B cell (primary cell): ENCODE data around the gene BID. TPM values are rescaled to one million over a fixed set of nuclear protein-coding genes. Genes with fewer than 3 reads are reported as not detected.
"Not testable (repeated sequence)": the region's sequence is repeated elsewhere in the genome, so short reads cannot be mapped to it uniquely, and the experiment has no call there.

Source experiments
- ATAC-seq: fragments of 200-7000 bp; cut with Tn5 transposase; one replicate; pipeline ENCODE4 v1.10.0; 2021; ENCODE audit warnings: low read depth, mild to moderate bottlenecking, moderate number of reproducible peaks, moderate library complexity
- CTCF ChIA-PET: fragments of 350-600 bp; sonication (Branson Sonifier 250); formaldehyde crosslinking; loops from one replicate; lab custom pipeline; 2021; ENCODE audit warnings: antibody characterized with exemption, inconsistent platforms; lab: Charles Lee
- POLR2A ChIA-PET: fragments of 350-600 bp; sonication (Branson Sonifier 250); formaldehyde crosslinking; loops from one replicate; lab custom pipeline; 2021; ENCODE audit warnings: antibody characterized with exemption; lab: Charles Lee
- DNase-seq: peaks from one replicate; pipeline ENCODE4 v3.0.0; 2013
- H2AFZ ChIP-seq: 2 replicates; pipeline ENCODE4 v1.6.1; 2012; ENCODE audit warnings: mild to moderate bottlenecking, low read depth, low read length; ENCODE audit not compliant: insufficient read depth, poor library complexity, severe bottlenecking
- H3K27ac ChIP-seq, 2 donors: 1 replicate in 1 of 2; 2 replicates in 1 of 2; pipeline ENCODE4 v1.5.1; 2012 to 2013; ENCODE audit warnings: low read length in 2 of 2, mild to moderate bottlenecking in 2 of 2, moderate library complexity in 1 of 2
- H3K27me3 ChIP-seq, 4 experiments: fragments of 200-600 bp in 1 of 4; sonication (generic) in 1 of 4; replicated peaks in 1 of 4; 1 replicate in 2 of 4; 2 replicates in 2 of 4; pipeline versions ENCODE4 v1.6.1 to v1.7.0; 2013 to 2016; ENCODE audit warnings: low read length in 3 of 4, mild to moderate bottlenecking in 2 of 4, mixed read lengths in 1 of 4, moderate library complexity in 1 of 4; ENCODE audit not compliant: insufficient read depth in 4 of 4, control insufficient read depth in 3 of 4; ENCODE audit errors: control extremely low read depth in 1 of 4
- H3K36me3 ChIP-seq, 2 experiments: replicated peaks in 1 of 2; 1 replicate in 1 of 2; 2 replicates in 1 of 2; pipeline versions ENCODE4 v1.6.1 to v1.7.1; 2013; ENCODE audit warnings: low read length in 1 of 2; ENCODE audit not compliant: insufficient read depth in 2 of 2, control insufficient read depth in 1 of 2; ENCODE audit errors: control extremely low read depth in 1 of 2, extremely low read depth in 1 of 2
- H3K4me1 ChIP-seq, 2 donors: fragments of 200-600 bp in 1 of 2; sonication (generic) in 1 of 2; 1 replicate in 1 of 2; 2 replicates in 1 of 2; pipeline versions ENCODE4 v1.5.1 to v1.6.1; 2013 to 2017; ENCODE audit warnings: low read length in 2 of 2; ENCODE audit not compliant: control insufficient read depth in 2 of 2, insufficient read depth in 2 of 2
- H3K4me2 ChIP-seq: replicated peaks from 2 replicates; pipeline ENCODE3; 2012; ENCODE audit warnings: mild to moderate bottlenecking, low read depth, low read length; ENCODE audit not compliant: poor library complexity, severe bottlenecking
- H3K4me3 ChIP-seq, 5 experiments: fragments of 200-600 bp in 1 of 5; sonication (generic) in 1 of 5; 1 replicate in 3 of 5; 2 replicates in 2 of 5; pipeline versions ENCODE4 v1.5.1 to v1.7.0; 2011 to 2016; ENCODE audit warnings: low read length in 4 of 5, mild to moderate bottlenecking in 4 of 5, low read depth in 2 of 5, control low read depth in 1 of 5, moderate library complexity in 1 of 5; ENCODE audit not compliant: insufficient read depth in 1 of 5; ENCODE audit errors: control extremely low read depth in 1 of 5, extremely low read depth in 1 of 5
- H3K79me2 ChIP-seq: fragments of 200-600 bp; sonication (generic); one replicate; pipeline ENCODE4 v1.6.0; 2016; ENCODE audit warnings: low read length; ENCODE audit not compliant: control insufficient read depth, insufficient read depth
- H3K9ac ChIP-seq: fragments of 200-600 bp; sonication (generic); 2 replicates; pipeline ENCODE4 v1.6.1; 2017; ENCODE audit warnings: mild to moderate bottlenecking, low read length, moderate library complexity
- H3K9me3 ChIP-seq, 3 donors: one replicate each; pipeline versions ENCODE4 v1.6.1 to v1.7.1; 2013; ENCODE audit warnings: low read length in 2 of 3; ENCODE audit not compliant: control insufficient read depth in 2 of 3, insufficient read depth in 1 of 3; ENCODE audit errors: control extremely low read depth in 1 of 3
- H4K20me1 ChIP-seq: 2 replicates; pipeline ENCODE4 v1.6.0; 2012; ENCODE audit warnings: mild to moderate bottlenecking, low read length; ENCODE audit not compliant: insufficient read depth, control insufficient read depth, poor library complexity, severe bottlenecking
- H3K27ac Mint-ChIP-seq: one replicate; pipeline ENCODE4 v1.8.0; 2021; ENCODE audit warnings: mixed read lengths
- H3K27me3 Mint-ChIP-seq: one replicate; pipeline ENCODE4 v1.8.0; 2021; ENCODE audit warnings: mixed read lengths
- H3K4me1 Mint-ChIP-seq: one replicate; pipeline ENCODE4 v1.8.0; 2021; ENCODE audit warnings: mixed read lengths
- H3K4me3 Mint-ChIP-seq: one replicate; pipeline ENCODE4 v1.8.0; 2021; ENCODE audit warnings: mixed read lengths
- H3K9me3 Mint-ChIP-seq: one replicate; pipeline ENCODE4 v1.8.0; 2022; ENCODE audit warnings: mixed read lengths; ENCODE audit not compliant: insufficient read depth
- CTCF ChIP-seq: fragments of 200-600 bp; IDR thresholded peaks from one replicate; pipeline ENCODE4 v1.8.0; 2022; ENCODE audit warnings: antibody characterized with exemption, mild to moderate bottlenecking
- EZH2 ChIP-seq: IDR thresholded peaks from 2 replicates; pipeline ENCODE4 v1.6.1; 2012; ENCODE audit warnings: borderline replicate concordance, low read depth, mild to moderate bottlenecking, moderate library complexity, low read length; ENCODE audit not compliant: insufficient read depth, poor library complexity, severe bottlenecking
- WGBS: methylation state at CpG from one replicate; pipeline ENCODE4 v1.1.5; 2013; ENCODE audit warnings: missing lambda C conversion rate; ENCODE audit not compliant: insufficient coverage; 5-methylcytosine and 5-hydroxymethylcytosine counted together
- intact Hi-C: fragments of 100-400 bp; cut with micrococcal nuclease; formaldehyde crosslinking; loops from one replicate; pipeline ENCODE4 v1.10.0; 2022
- polyA plus RNA-seq: library from polyadenylated mRNA; depleted of rRNA; stranded (reverse); fragments of >200 nt; gene quantifications from 2 replicates; pipeline ENCODE4 v1.2.3, GENCODE V29; 2012
- total RNA-seq, 2 donors: library from RNA; stranded (reverse); fragments of 120-200 nt in 1 of 2; gene quantifications; 1 replicate in 1 of 2; 2 replicates in 1 of 2; pipeline versions ENCODE4 v1.2.3 to v1.2.4, GENCODE V29; 2013 to 2022

BID gene
- total and polyA plus RNA-seq, 2 donors (not counting 1 experiment from before 2014, with no cell fraction given) = 17.5 to 23.3 TPM

- no peak overlapping the region for H3K4me2 ChIP-seq
- ChIA-PET POLR2A (no interaction called here), CTCF (no interaction called here)
- no peaks in the 10 kb centered on the region for H3K27me3 ChIP-seq
- no peak overlapping the region for H3K9ac ChIP-seq
- no peak overlapping the region for H3K27ac ChIP-seq
- WGBS = 80% methylated on average over 5 of the region's 5 CpGs
- intact Hi-C loops = loop anchor here (5.0 kb wide), 1 partner anchor 33 kb away; no protein-coding TSS in a partner anchor
- no peaks in the 10 kb centered on the region for H3K9me3 ChIP-seq
- no peak overlapping the region for H2AFZ ChIP-seq
- Mint-ChIP-seq H3K27me3 (no peaks in the 10 kb centered on the region), H3K4me3 (no peak overlapping the region), H3K4me1 (peaks cover 31% of the 10 kb centered on the region), H3K27ac (no peak overlapping the region), H3K9me3 (no peaks in the 10 kb centered on the region)
- peaks cover 0 to under 1% of the 10 kb centered on the region in 2 experiments for H3K36me3 ChIP-seq
- ATAC-seq = no peak
- no peak for DNase-seq
- H3K4me3 ChIP-seq = no peak overlapping the region
- peaks cover 7 to 14% of the 10 kb centered on the region in 2 donors for H3K4me1 ChIP-seq
- peaks cover 86% of the 10 kb centered on the region for H3K79me2 ChIP-seq
- H4K20me1 ChIP-seq = peaks cover under 1% of the 10 kb centered on the region
- TF ChIP-seq EZH2 (no peak), CTCF (no peak)
Measured at GRCh38 chr22:17764036-17764435, 10.2 kb downstream of the BID start.

DNA sequence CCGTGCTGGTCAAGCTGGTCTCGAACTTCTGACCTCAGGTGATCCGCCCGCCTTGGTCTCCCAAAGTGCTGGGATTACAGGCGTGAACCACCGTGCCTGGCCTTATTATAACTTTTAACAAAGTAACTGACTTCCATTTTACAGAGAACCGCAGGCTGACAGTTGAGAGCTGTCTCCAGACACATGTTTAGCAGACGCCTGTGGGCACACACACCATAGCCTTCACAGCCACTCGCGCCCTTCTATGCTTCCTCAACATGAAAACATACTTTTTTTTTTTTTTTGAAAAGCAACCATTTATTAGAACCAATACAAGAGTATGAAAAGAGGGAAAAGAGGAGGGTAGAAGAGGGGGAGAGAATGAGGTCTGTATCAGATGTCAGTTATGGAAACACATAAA is 10.8 kb downstream of the BID start:
- H2AFZ ChIP-seq, H3K36me3 ChIP-seq, H3K4me2 ChIP-seq, H3K9ac ChIP-seq, H3K27me3 ChIP-seq, H3K27ac Mint-ChIP-seq, H3K27me3 Mint-ChIP-seq, POLR2A ChIA-PET, H3K27ac ChIP-seq, H3K9me3 Mint-ChIP-seq, DNase-seq, H4K20me1 ChIP-seq, H3K9me3 ChIP-seq, ATAC-seq, H3K4me3 Mint-ChIP-seq, H3K4me3 ChIP-seq: not testable (repeated sequence)
- H3K4me1 ChIP-seq = peaks cover 7 to 13% of the 10 kb centered on the region in 2 donors
- H3K79me2 ChIP-seq = peaks cover 89% of the 10 kb centered on the region
- peaks cover 31% of the 10 kb centered on the region for H3K4me1 Mint-ChIP-seq
- CTCF ChIA-PET = interaction anchor here (0.8 kb wide), 1 partner anchor 9 kb away, joined by 3 read pairs; no protein-coding TSS in a partner anchor
- WGBS = 62% methylated on average over 6 of the region's 10 CpGs
- intact Hi-C loops = loop anchor here (5.0 kb wide), 1 partner anchor 34 kb away; no protein-coding TSS in a partner anchor
